ENCODE results near the gene VSTM4. TPM values are rescaled to one million over a fixed set of nuclear protein-coding genes. Genes with fewer than 3 reads are reported as not detected.

The VSTM4 gene
- polyA plus RNA-seq, 4 donors: 13.7 to 16.8 (median 14.0) TPM

GRCh38 chr10:49012603-49013002 lies 102.7 kb downstream of the VSTM4 start:
- no peak for DNase-seq (ENCODE audit: low read depth in 4 of 4, low spot score in 2 of 4)

- DNase-seq (ENCODE audit: low read depth in 4 of 4, low spot score in 2 of 4): no peak
Measured at GRCh38 chr10:49011756-49012155, 103.6 kb downstream of the VSTM4 start.

GRCh38 chr10:49010865-49011264 lies 104.5 kb downstream of the VSTM4 start:
- no peak for DNase-seq (ENCODE audit: low read depth in 4 of 4, low spot score in 2 of 4)

- DNase-seq (ENCODE audit: low read depth in 4 of 4, low spot score in 2 of 4): no peak
Measured at GRCh38 chr10:49010295-49010694, 105.0 kb downstream of the VSTM4 start.

- DNase-seq (ENCODE audit: low read depth in 4 of 4, low spot score in 2 of 4): peak; percentile 20 to 62 (median 36)
Measured at GRCh38 chr10:49009199-49009979, 105.9 kb downstream of the VSTM4 start.

- no peak for DNase-seq (ENCODE audit: low read depth in 4 of 4, low spot score in 2 of 4)
Measured at GRCh38 chr10:49008505-49009198, 106.7 kb downstream of the VSTM4 start.

GRCh38 chr10:49008091-49008490 lies 107.2 kb downstream of the VSTM4 start:
- no peak for DNase-seq (ENCODE audit: low read depth in 4 of 4, low spot score in 2 of 4)

GRCh38 chr10:49007129-49007528 lies 108.2 kb downstream of the VSTM4 start:
- DNase-seq (ENCODE audit: low read depth in 4 of 4, low spot score in 2 of 4): no peak

GRCh38 chr10:49005270-49005669 lies 110.1 kb downstream of the VSTM4 start:
- DNase-seq (ENCODE audit: low read depth in 4 of 4, low spot score in 2 of 4): no peak

GRCh38 chr10:49001870-49002672 lies 113.3 kb downstream of the VSTM4 start:
- DNase-seq (ENCODE audit: low read depth in 4 of 4, low spot score in 2 of 4): peak in 1 of 4 donors; percentile 19

- DNase-seq (ENCODE audit: low read depth in 4 of 4, low spot score in 2 of 4): peak in 1 of 4 donors; percentile 17
Measured at GRCh38 chr10:49001402-49001801, 113.9 kb downstream of the VSTM4 start.

GRCh38 chr10:49000437-49001398 lies 114.6 kb downstream of the VSTM4 start:
- no peak for DNase-seq (ENCODE audit: low read depth in 4 of 4, low spot score in 2 of 4)

GRCh38 chr10:48999346-48999745 lies 116.0 kb downstream of the VSTM4 start:
- no peak for DNase-seq (ENCODE audit: low read depth in 4 of 4, low spot score in 2 of 4)

GRCh38 chr10:48996329-48996728 lies 119.0 kb downstream of the VSTM4 start:
- DNase-seq (ENCODE audit: low read depth in 4 of 4, low spot score in 2 of 4): no peak

- DNase-seq (ENCODE audit: low read depth in 4 of 4, low spot score in 2 of 4): no peak
Measured at GRCh38 chr10:48993627-48994026, 121.7 kb downstream of the VSTM4 start.

GRCh38 chr10:48990226-48990625 lies 125.1 kb downstream of the VSTM4 start:
- no peak for DNase-seq (ENCODE audit: low read depth in 4 of 4, low spot score in 2 of 4)

- DNase-seq (ENCODE audit: low read depth in 4 of 4, low spot score in 2 of 4): no peak
Measured at GRCh38 chr10:48985621-48986158, 129.6 kb downstream of the VSTM4 start.

GRCh38 chr10:48983648-48984351 lies 131.5 kb downstream of the VSTM4 start:
- no peak for DNase-seq (ENCODE audit: low read depth in 4 of 4, low spot score in 2 of 4)

- no peak for DNase-seq (ENCODE audit: low read depth in 4 of 4, low spot score in 2 of 4)
Measured at GRCh38 chr10:48982584-48982983, 132.7 kb downstream of the VSTM4 start.

Data from left renal cortex interstitium (tissue), 4 donors.